Activated CD4-positive, alpha-beta T cell treated with anti-CD3 and anti-CD28 coated beads, Interleukin-2, Interleukin-6, amounts not matched to agents 100 ng/mL and 50 ng/mL, durations not matched to agents 16 hours and 8 hours (primary cell): Measurements from ENCODE around the gene BBS2.

Experiments used
- DNase-seq: peaks from one replicate; pipeline ENCODE4 v3.0.0-alpha.2; 2020

The BBS2 gene

DNA sequence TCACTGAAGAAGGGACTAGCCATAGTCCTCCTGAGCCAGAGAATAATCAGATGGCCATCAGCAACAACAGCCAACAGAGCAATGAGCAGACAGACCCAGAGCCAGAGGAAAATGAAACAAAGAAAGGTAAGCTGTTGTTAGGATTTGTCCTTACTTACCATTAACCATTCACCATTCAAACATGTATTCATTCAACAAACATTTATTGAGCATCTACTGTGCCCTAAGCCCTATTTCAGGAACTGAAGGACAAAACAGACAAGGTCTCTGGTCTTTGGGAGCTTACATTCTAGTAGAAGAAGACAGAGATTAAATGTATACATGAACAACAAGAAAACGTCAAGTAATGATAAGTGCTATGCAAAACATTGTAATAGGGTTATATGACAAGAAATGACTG, 49.2 kb downstream of the BBS2 start:
- no peak for DNase-seq

DNA sequence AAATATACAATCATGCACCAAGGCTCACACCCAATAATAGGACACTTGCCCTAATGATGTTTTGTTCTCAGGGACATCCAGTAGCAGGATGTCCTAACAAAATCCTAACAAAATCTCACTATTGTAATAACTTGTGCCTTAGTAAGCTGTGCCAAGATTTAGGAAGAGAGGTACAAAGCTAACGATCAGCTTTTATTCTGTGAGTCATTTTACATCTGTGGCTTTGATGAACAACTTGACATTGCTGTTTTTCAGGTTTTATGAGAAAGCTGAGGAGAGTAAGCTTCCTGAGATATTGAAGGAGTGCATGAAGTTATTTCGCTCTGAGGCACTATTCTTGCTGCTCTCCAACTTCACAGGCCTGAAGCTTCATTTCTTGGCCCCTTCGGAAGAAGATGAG, 49.6 kb downstream of the BBS2 start:
- no peak for DNase-seq

DNA sequence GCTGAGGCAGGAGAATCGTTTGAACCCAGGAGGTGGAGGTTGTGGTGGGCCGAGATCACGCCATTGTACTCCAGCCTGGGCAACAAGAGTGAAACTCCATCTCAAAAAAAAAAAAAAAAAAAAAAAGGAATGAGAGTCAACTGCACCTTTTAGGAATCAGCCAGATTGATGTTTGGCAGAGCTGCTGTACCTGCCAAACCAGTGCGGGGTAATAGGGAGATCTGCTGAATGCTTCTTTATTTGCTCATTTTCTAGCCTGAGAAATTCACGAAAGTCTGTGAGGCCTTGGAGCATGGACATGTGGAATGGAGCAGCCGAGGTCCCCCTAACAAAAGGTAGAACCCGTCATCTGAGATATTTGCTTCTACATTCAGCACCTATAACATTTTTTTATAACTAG, 50.1 kb downstream of the BBS2 start:
- no peak for DNase-seq

DNA sequence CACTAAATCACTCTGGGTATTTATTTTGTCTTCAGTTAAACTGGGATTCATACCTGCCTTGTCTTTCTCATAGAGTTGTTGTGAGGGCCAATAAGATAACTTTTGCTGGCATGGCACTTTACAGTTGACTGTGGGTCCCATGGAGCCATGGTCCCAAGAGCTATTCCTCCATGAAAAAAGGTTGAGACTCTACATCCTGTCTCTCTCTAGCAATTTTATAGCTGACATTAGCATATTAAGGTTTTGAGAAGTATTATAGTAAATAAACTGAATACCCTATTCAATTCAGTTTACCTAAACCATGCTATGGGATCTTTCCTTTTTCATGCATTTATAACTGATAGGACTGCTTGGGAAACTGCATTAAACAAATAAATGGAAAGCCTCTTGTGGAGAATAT, 51.0 kb downstream of the BBS2 start:
- no peak for DNase-seq

DNA sequence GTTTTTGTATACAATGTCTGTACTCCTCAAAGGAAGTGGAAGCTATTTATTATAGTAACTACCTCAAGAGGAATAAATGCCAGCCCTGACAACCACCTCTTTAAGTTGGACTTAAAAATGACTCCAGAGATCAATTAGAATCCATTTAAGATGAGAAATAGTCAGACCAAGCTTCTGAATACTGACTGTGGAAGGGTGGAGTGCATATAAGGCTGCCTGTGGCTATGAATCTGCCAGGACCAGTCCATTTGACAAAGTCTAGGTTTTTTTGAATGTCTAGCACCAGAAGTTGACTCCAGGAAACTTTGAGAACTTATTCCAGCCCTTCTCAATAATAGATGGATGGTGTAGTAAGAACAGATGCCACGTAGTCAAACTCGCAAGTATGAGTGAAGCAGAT, 53.5 kb downstream of the BBS2 start:
- no peak for DNase-seq

DNA sequence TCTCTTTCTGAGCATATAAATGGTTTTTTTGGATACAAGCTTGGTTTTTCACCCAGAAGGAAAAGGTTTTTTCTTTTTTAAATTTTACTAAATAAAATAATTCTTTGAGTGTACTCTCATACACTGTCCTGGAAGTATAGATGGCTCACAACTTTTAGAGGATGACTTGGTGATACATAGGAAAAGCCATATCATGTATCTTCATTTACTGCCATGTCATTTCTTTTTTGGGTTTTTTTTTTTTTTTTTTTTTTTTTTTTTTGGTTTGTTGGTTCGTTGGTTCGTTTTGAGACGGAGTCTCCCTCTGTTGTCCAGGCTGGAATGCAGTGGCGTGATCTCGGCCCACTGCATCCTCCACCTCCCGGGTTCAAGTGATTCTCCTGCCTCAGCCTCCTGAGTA, 56.7 kb downstream of the BBS2 start:
- no peak for DNase-seq

DNA sequence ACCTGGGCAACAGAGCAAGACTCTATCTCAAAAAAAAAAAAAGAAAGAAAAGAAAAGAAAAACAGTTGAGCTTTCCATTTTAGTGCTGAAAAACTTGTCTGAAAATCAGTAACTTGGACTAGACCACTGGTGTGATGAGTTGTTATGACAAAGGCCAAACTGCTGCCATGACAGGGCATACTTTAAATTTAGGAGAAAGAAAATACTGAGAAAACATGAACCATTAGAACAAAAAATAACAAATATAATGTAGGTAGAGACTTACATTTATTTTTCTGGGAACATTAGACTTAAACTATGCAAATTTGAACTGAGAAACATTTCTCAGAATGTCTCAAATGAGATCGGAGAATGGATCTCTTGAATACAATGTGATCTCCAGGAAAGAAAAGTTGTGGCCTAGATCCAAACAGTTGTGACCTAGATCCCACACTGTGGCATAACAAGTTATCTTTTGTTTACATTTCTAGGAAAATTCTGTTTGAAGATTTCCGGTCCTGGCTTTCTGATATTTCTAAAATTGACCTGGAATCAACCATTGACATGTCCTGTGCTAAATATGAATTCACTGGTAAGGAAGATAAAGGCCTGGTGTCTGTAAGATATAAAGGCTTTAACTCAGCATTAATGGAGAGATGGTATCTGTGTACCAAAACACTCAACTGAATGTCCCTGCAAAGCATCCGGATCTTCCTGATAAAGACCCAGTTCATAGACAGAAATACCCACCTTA, 57.6 kb downstream of the BBS2 start:
- DNase-seq = no peak

DNA sequence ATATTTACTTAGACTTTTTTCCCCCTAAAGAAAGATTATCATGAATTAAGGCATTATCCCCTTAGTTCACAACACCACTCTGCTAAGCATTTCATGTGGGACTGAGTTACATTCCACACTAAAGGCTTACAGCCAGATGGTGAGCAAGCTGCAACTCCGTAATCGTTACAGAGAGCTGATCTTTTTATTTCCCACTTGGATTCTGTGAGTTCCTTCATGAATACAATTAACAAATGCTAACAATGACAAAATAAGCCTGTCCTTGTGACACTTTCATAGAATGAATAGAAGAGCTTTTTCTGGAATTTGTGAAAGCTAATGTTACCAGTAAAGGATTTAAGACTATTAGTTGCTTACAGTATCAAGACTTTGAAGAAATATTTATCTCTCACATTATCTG, 59.7 kb downstream of the BBS2 start:
- no peak for DNase-seq

DNA sequence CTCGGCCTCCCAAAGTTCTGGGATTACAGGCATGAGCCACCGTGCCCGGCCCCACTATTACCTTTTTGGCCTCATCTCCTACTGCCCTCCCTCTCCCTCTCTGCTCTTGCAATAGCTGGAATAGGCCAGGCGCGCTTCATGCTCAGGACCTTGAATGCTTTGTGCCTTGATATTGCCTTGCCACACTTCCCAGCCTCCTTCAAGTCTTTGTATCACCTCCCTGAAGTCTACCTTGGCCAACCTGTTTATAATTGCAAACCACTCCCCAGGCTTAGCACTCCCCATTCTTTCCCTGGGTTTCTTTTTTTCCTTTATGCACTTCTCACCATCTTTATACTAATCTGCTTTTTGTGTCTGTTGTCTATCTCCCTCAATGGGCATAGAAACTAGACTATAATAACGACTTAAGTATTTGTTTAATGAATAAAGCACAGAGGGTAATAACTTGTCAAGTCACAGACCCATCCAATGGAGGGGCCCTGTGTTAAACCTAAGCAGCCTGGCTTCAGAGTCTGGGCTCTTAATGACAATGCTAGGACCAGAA, 61.8 kb downstream of the BBS2 start:
- DNase-seq = no peak

DNA sequence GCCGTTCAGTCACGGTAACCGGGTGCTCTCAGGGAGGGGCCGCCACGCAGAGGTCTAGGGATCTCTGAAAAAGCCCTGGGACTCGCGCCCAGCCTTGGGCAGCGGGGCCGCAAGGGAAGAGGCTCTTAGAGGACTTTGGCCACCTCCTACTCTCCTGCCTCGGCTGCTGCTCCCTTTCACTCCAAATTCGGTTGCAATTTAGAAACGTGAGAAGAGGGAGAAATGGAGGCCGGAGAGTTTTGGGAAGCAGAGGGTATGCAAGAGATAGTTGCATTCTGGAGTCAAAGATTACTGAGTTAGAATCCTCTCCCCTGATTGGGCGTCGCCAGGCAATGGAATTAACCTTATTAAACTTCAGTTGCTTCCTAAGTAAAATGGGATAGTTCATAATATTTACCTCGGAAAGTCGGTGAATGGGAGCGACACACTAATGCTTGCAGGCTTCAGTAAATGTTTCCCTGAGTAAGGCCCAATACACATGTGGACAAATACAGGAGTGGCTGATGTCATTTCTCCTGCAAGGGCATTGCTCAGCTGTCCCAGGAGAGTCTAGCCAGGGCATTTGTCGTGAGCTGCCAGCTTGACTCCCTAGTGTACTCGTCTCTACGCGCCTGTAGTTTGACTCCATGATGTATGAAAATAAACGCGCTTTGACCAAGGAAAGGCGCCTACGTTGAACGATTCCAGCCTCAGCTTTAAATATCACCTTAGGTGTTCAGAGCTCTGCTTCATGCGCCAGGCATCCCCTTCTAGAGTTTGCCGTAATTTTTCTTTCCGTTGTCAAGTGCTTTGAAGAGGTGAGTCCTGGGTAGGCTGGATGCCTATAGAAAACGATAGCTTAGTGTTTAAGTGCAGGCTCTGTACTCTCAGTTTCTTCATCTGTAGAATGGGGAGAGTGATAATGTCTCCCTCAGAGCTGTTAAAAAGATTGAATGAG, 67.8 kb downstream of the BBS2 start:
- peak; percentile 21 for DNase-seq

DNA sequence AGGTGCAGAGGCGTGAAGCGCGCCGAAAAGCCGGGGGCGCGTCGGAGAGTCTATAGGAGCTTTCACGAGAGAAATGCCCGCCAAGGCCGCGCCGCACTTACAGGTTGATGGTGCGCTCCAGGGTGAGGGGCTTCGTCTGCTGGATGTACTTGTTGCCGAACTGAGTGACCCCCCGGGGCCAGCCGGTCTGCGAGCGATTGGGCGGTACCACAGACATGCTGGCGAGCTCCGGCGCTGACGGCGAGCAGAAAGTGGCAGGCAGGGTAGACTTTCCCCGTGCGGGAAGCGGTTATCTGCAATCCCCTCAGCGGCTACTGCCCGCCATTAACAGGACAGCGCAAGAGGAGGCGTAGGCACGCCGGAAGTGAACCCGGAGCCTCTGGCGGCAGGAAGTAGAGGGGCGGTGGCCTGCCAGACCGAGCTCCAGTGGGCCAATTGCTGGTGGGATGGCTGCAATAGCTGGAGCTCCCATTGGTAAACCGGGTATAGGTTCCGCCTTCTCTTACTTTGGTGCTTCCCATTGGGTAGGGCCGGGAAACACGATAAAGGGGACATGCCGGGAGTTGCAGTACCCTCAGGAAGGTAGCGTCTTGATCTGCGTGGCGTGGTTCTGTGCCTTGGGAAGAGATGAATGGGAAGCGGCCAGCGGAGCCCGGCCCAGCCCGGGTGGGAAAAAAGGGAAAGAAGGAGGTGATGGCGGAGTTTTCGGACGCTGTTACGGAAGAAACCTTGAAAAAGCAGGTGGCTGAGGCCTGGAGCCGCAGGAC, 68.7 kb downstream of the BBS2 start, which contains the start of the genes NUDT21 and OGFOD1:
NUDT21 (minus strand) TSS at position 347 of the 767 bp plus-strand sequence; CDS start at position 217, 130 bp downstream.
OGFOD1 (plus strand) TSS at position 569 of the 767 bp plus-strand sequence; CDS start at position 628, 59 bp downstream.
- peak; percentile 98 for DNase-seq

DNA sequence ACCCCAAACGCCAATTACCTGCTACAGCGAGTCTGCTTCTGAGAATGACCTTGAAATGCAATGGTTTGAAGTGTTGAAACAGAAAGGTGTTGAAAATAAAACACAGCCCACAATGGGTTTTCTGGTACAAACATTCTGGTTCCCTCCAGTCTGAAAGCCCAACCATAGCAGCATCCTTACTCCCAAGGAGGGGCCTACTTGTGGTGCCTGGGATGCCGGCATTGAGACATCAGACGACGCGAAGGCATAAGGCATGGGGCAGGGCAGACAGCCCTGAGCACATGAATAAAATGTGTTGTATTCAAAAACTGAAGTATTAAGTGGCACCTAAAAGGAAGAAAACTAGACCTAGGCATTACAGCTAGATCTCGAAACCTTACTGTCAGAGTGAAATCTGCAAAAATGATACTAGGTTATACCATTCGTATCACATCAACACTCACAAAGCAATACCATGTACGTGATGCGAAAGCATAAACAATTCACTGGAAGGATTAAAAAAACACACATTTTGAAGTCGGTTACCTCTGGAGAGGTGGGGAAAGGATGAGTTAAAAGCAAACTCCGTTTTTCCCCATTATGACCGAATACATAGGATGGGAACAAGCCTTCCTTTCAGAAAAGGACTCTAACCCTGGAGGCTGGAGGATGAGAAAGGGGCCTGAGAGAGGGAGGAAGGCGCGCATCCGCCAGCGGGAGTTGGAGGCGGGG, 69.4 kb downstream of the BBS2 start:
- peak; percentile 52 for DNase-seq

DNA sequence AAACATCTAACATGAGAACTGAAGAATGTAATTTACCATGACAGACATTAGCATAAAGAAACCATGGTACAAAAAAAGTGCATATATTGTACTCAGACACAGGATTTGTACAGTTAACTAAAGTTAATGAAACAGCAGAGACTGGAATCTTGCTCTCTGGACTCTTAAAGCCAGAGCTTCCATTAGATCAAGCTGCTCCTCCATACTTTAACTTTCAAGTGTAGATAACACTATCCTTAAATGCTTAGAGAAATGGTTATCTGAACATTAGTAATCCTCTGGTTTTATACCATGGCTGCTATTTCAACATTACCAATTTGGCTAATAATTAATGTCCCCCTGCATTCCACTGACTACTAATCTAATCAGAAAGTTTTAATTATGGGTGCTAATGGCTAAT, 71.8 kb downstream of the BBS2 start:
- no peak for DNase-seq

DNA sequence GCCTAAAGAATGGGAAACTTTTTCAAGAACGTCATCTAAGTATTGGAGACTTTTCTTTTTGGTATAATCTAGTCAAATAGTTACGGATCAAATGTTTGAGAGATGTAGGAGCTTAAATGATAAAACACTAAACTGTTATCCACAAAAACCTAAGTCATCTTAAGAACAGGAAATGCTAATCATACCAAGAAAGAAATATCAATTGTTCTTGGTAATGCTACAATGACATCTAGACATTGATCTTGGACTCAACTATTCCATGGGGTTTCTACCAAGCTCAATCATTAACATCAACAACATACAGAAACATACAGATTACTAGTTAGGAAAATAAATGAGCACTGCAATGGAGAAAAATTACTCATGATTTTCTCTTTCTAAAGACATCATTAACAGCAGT, 72.5 kb downstream of the BBS2 start:
- DNase-seq = peak; percentile 40

DNA sequence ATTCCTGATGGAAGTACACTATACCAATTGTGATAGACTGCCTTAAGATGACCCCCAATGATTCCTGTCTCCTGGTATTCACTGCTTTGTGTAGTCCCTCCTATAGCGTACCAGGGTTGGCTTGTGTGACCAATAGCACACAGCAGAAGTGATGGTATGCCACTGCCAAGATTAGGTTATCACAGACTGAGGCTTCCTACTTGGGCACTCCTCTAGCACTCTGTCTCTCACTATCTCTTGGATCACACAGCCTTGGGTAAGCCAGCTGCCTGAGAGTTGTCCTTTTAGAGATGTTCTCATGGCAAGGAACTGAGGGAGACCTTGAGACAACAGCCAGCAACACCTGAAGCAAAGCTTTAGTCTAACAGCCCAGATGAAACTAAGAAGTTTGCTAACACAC, 81.8 kb downstream of the BBS2 start:
- no peak for DNase-seq

DNA sequence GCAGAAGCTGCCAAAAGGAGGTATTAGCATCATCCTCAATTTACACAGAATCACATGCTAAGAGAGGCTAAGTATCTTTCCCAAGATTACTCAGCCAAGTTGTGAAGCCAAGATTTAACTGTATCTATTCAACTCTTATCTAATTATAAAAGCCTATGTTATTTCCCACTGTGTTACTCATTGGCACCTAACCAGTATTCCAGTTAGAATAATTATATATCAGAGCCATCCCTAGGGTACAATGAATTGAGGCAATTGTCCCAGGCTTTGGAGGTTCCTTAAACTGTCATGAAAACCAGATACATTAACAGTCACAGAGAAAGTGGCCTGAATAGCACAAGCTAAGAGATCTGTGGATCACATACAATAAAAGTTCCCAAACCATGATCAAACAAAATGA, 83.6 kb downstream of the BBS2 start:
- DNase-seq = no peak
